Measurements from ENCODE around the gene PSMD12. TPM values are rescaled to one million over a fixed set of nuclear protein-coding genes. Genes with fewer than 3 reads are reported as not detected.

The PSMD12 gene
- total RNA-seq, 1 donor from 2014 or later, result 45.0 TPM

- H3K9me3 ChIP-seq (replicated peaks), result no peaks in the 10 kb centered on the region
- peak; percentile 60 for DNase-seq
- H3K4me3 ChIP-seq, result peak overlapping the region; percentile 80
- intact Hi-C loops (cut with micrococcal nuclease), result loop anchor here (5.0 kb wide), 1 partner anchor 310 kb away; no protein-coding TSS in a partner anchor
- H3K27me3 ChIP-seq (ENCODE audit: low read depth), result no peaks in the 10 kb centered on the region
- peaks cover 58% of the 10 kb centered on the region for H3K4me1 ChIP-seq
- no peaks in the 10 kb centered on the region for H3K36me3 ChIP-seq
- H3K27ac ChIP-seq (replicated peaks), result peak overlapping the region; percentile 96
- TF ChIP-seq, protein P1, sequence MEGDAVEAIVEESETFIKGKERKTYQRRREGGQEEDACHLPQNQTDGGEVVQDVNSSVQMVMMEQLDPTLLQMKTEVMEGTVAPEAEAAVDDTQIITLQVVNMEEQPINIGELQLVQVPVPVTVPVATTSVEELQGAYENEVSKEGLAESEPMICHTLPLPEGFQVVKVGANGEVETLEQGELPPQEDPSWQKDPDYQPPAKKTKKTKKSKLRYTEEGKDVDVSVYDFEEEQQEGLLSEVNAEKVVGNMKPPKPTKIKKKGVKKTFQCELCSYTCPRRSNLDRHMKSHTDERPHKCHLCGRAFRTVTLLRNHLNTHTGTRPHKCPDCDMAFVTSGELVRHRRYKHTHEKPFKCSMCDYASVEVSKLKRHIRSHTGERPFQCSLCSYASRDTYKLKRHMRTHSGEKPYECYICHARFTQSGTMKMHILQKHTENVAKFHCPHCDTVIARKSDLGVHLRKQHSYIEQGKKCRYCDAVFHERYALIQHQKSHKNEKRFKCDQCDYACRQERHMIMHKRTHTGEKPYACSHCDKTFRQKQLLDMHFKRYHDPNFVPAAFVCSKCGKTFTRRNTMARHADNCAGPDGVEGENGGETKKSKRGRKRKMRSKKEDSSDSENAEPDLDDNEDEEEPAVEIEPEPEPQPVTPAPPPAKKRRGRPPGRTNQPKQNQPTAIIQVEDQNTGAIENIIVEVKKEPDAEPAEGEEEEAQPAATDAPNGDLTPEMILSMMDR (IDR thresholded peaks at IDR 0.05; ENCODE audit: borderline replicate concordance), result peak; percentile 29
These were observed 11.4 kb upstream of the PSMD12 start for GRCh38 chr17:67377488-67378453.

DNA sequence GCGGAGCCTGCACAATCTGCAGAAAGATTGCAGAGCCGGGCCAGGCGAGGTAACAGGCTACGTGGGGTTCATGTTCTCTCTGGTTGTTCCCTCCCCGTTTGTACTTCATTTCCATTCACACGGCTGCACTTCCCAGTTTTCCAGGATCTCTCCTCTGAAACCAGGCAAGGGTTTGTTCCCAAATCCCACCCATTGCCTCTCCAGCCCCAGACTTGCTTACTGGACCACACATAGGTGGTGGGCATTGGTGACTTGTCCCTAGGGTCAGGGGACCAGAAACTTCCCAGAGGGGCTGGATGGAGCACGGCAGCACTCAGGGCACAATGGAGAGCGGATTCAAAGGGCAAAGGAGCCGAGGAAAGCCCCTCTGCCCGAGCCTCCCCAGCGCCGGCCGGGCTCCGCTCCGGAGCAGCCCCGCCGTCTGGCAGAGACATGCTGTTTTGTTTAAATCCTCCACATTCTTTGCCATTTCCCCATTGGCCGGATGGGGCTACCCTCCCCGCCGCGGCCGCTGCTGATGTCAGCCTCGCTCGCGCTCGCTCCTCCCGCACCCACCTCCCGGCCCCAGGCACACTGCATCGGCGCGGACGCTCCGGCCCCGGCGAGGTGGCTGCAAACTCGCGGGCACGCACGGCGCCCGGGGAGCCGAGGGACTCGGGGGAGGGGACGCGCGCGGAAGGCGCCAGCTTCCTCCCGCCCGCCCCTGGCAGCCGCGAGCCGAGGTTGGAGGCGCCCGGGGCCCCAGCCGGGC is 10.5 kb upstream of the PSMD12 start, which contains the start of gene PITPNC1:
Gene PITPNC1 (plus strand): TSS at position 545 of the 751 bp plus-strand sequence.
- no peaks in the 10 kb centered on the region for H3K36me3 ChIP-seq
- peak within 1 kb of the TSS; percentile 80 for H3K4me3 ChIP-seq
- no peaks in the 10 kb centered on the region for H3K9me3 ChIP-seq (replicated peaks)
- TF ChIP-seq, protein P1 (IDR thresholded peaks at IDR 0.05; ENCODE audit: borderline replicate concordance), result no peak
- H3K27ac ChIP-seq (replicated peaks), result peak within 1 kb of the TSS; percentile 96
- intact Hi-C loops (cut with micrococcal nuclease), result loop anchor here (5.0 kb wide), 1 partner anchor 310 kb away; no protein-coding TSS in a partner anchor
- peak; percentile 88 for DNase-seq
- H3K27me3 ChIP-seq (ENCODE audit: low read depth), result no peaks in the 10 kb centered on the region
- peaks cover 58% of the 10 kb centered on the region for H3K4me1 ChIP-seq

- peaks cover 58% of the 10 kb centered on the region for H3K4me1 ChIP-seq
- H3K27ac ChIP-seq (replicated peaks), result peak overlapping the region; percentile 96
- H3K9me3 ChIP-seq (replicated peaks), result no peaks in the 10 kb centered on the region
- no peak for DNase-seq
- H3K4me3 ChIP-seq, result peak overlapping the region; percentile 80
- TF ChIP-seq, protein P1 (IDR thresholded peaks at IDR 0.05; ENCODE audit: borderline replicate concordance), result no peak
- no peaks in the 10 kb centered on the region for H3K27me3 ChIP-seq (ENCODE audit: low read depth)
- intact Hi-C loops (cut with micrococcal nuclease), result loop anchor here (5.0 kb wide), 1 partner anchor 311 kb away; no protein-coding TSS in a partner anchor
- no peaks in the 10 kb centered on the region for H3K36me3 ChIP-seq
These were observed 10.0 kb upstream of the PSMD12 start for GRCh38 chr17:67376415-67376736.

GRCh38 chr17:67375716-67376115 is 9.3 kb upstream of the PSMD12 start:
- TF ChIP-seq, protein P1 (IDR thresholded peaks at IDR 0.05; ENCODE audit: borderline replicate concordance), result no peak
- no peak for DNase-seq
- Histone ChIP-seq H3K27me3 (ENCODE audit: low read depth) (no peaks in the 10 kb centered on the region), H3K27ac (replicated peaks) (peak overlapping the region; percentile 96), H3K4me1 (peaks cover 58% of the 10 kb centered on the region), H3K9me3 (replicated peaks) (no peaks in the 10 kb centered on the region), H3K4me3 (peak overlapping the region; percentile 80), H3K36me3 (no peaks in the 10 kb centered on the region)
- intact Hi-C loops (cut with micrococcal nuclease), result loop anchor here (5.0 kb wide), 1 partner anchor 312 kb away; no protein-coding TSS in a partner anchor

DNA sequence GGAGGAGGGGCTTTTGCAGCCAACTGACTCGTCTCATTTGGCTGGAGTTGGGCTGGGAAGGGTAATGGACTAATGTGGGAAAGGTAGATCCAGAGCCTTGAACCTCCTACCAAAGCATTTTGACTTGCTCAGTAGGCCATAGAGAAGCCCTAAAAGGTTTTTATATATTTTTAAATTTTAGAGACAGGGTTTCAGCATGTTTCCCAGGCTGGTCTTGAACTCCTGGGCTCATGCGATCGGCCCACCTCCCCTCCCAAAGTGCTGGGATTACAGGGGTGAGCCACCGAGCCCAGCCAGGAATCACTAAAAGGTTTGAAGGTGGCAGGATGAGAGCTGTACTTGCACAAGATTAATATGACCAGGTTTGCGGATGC is 8.7 kb upstream of the PSMD12 start:
- TF ChIP-seq, protein P1 (IDR thresholded peaks at IDR 0.05; ENCODE audit: borderline replicate concordance), result no peak
- Histone ChIP-seq H3K9me3 (replicated peaks) (no peaks in the 10 kb centered on the region), H3K4me3 (no peak overlapping the region), H3K36me3 (no peaks in the 10 kb centered on the region), H3K4me1 (peaks cover 55% of the 10 kb centered on the region), H3K27me3 (ENCODE audit: low read depth) (no peaks in the 10 kb centered on the region), H3K27ac (replicated peaks) (no peak overlapping the region)
- DNase-seq, result no peak
- intact Hi-C loops (cut with micrococcal nuclease), result loop anchor here (5.0 kb wide), 1 partner anchor 312 kb away; no protein-coding TSS in a partner anchor
